ENCODE results near the gene LRRC10B. TPM values are rescaled to one million over a fixed set of nuclear protein-coding genes. Genes with fewer than 3 reads are reported as not detected.
"Not testable (repeated sequence)": the region's sequence is repeated elsewhere in the genome, so short reads cannot be mapped to it uniquely, and the experiment has no call there.

The LRRC10B gene
- total RNA-seq, 1 donor from 2014 or later = not detected

DNA sequence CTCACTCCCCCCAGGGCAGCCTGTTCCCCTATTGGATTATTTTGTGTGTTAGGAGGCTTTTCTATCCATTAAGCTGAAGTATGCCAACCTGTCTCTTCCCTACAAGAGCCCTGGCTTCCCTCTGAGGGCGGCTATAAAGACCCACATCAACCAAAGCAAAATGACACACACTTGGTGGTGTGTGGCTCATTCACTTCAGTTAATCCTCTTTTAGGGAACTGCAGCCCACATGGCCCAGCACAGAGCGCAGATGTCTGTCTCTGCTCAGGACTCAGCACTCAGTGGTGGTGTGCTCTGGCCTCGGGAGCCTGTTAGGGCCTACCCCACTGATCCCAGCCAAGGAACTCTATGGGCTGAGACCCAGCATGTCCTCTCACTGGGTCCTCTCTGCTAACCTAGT is 32.2 kb upstream of the LRRC10B start:
- Mint-ChIP-seq H3K4me1 (peaks cover 33% of the 10 kb centered on the region), H3K4me3 (no peak overlapping the region), H3K27ac (no peak overlapping the region), H3K36me3 (peaks cover 5% of the 10 kb centered on the region), H3K9me3 (no peaks in the 10 kb centered on the region), H3K27me3 (ENCODE audit: insufficient read depth, low read depth) (peaks cover 9% of the 10 kb centered on the region)
- Histone ChIP-seq H2AFZ (replicated peaks) (no peak overlapping the region), H3K27me3 (peaks cover 7% of the 10 kb centered on the region), H3K9me3 (ENCODE audit: low read depth) (no peaks in the 10 kb centered on the region), H3K27ac (no peak overlapping the region), H3K79me2 (ENCODE audit: low read depth) (no peaks in the 10 kb centered on the region), H3K36me3 (no peaks in the 10 kb centered on the region), H3K9ac (no peak overlapping the region), H3K4me2 (no peak overlapping the region), H3K4me3 (no peak overlapping the region), H3F3A (ENCODE audit: low read depth) (peaks cover 18% of the 10 kb centered on the region), H4K20me1 (ENCODE audit: low read depth) (peaks cover 34% of the 10 kb centered on the region), H3K4me1 (peaks cover 21% of the 10 kb centered on the region)
- DNase-seq (ENCODE audit: low spot score) = no peak
- TF ChIP-seq EZH2phosphoT487 (IDR thresholded peaks at IDR 0.05) (no peak), EZH2 (IDR thresholded peaks at IDR 0.05) (no peak)
- TF ChIP-seq, protein P1, sequence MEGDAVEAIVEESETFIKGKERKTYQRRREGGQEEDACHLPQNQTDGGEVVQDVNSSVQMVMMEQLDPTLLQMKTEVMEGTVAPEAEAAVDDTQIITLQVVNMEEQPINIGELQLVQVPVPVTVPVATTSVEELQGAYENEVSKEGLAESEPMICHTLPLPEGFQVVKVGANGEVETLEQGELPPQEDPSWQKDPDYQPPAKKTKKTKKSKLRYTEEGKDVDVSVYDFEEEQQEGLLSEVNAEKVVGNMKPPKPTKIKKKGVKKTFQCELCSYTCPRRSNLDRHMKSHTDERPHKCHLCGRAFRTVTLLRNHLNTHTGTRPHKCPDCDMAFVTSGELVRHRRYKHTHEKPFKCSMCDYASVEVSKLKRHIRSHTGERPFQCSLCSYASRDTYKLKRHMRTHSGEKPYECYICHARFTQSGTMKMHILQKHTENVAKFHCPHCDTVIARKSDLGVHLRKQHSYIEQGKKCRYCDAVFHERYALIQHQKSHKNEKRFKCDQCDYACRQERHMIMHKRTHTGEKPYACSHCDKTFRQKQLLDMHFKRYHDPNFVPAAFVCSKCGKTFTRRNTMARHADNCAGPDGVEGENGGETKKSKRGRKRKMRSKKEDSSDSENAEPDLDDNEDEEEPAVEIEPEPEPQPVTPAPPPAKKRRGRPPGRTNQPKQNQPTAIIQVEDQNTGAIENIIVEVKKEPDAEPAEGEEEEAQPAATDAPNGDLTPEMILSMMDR (IDR thresholded peaks at IDR 0.05) = no peak

DNA sequence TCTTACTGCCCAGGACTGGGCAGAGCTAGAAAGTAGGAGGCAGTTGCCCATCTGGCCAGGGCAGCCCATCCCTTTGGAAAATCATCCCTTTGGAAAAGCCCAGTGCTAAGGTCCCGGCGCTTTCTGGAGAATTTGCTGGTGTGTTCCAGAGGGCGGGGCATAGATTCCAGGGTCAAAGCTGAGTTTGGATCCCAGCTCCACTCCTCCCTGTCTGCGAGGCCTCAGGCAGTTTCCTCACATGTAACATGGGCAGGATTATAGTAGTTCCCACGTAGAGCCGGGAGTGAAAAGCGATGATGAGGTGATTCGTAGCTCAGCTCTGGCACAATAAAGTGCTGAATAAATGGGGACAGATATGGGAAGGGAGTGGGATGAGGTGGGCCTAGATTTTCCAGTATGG is 31.4 kb upstream of the LRRC10B start:
- peaks cover 40% of the 10 kb centered on the region for H4K20me1 ChIP-seq (ENCODE audit: low read depth)
- H3F3A ChIP-seq (ENCODE audit: low read depth) = peaks cover 19% of the 10 kb centered on the region
- no peak overlapping the region for H3K27ac Mint-ChIP-seq
- H2AFZ ChIP-seq (replicated peaks) = no peak overlapping the region
- H3K9me3 ChIP-seq (ENCODE audit: low read depth) = no peaks in the 10 kb centered on the region
- no peak overlapping the region for H3K9ac ChIP-seq
- H3K27me3 ChIP-seq = peaks cover 7% of the 10 kb centered on the region
- peaks cover 5% of the 10 kb centered on the region for H3K36me3 Mint-ChIP-seq
- H3K27ac ChIP-seq = no peak overlapping the region
- peaks cover 11% of the 10 kb centered on the region for H3K27me3 Mint-ChIP-seq (ENCODE audit: insufficient read depth, low read depth)
- peaks cover 40% of the 10 kb centered on the region for H3K4me1 Mint-ChIP-seq
- no peak overlapping the region for H3K4me3 ChIP-seq
- peaks cover 29% of the 10 kb centered on the region for H3K4me1 ChIP-seq
- H3K79me2 ChIP-seq (ENCODE audit: low read depth) = no peaks in the 10 kb centered on the region
- H3K36me3 ChIP-seq = no peaks in the 10 kb centered on the region
- TF ChIP-seq EZH2 (IDR thresholded peaks at IDR 0.05) = no peak
- TF ChIP-seq, protein P1 (IDR thresholded peaks at IDR 0.05) = no peak
- no peak for TF ChIP-seq EZH2phosphoT487 (IDR thresholded peaks at IDR 0.05)
- no peaks in the 10 kb centered on the region for H3K9me3 Mint-ChIP-seq
- H3K4me2 ChIP-seq = no peak overlapping the region
- no peak for DNase-seq (ENCODE audit: low spot score)
- H3K4me3 Mint-ChIP-seq = no peak overlapping the region

DNA sequence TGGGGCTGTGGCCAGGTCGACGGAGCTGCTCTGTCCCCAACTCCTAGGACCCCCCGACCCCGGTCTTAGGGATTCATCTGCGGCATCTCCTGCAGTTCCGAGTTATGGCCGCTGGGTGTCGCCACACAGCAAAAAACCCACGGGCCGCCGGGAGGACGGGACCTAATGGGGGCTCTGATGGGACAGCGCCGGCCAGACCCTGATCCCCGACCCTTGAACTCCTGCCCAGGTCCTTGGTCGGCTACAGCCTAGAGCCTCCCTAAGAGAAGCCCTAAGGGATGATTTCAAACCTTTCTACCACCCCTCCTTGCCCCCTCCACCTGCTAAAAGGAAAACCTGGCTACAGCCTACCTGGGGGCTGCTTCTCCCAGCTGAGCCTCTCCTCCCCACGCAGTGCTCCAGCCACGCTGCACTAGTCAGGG is 30.8 kb upstream of the LRRC10B start:
- Histone ChIP-seq H3K9me3 (ENCODE audit: low read depth) (no peaks in the 10 kb centered on the region), H3K9ac (no peak overlapping the region)

DNA sequence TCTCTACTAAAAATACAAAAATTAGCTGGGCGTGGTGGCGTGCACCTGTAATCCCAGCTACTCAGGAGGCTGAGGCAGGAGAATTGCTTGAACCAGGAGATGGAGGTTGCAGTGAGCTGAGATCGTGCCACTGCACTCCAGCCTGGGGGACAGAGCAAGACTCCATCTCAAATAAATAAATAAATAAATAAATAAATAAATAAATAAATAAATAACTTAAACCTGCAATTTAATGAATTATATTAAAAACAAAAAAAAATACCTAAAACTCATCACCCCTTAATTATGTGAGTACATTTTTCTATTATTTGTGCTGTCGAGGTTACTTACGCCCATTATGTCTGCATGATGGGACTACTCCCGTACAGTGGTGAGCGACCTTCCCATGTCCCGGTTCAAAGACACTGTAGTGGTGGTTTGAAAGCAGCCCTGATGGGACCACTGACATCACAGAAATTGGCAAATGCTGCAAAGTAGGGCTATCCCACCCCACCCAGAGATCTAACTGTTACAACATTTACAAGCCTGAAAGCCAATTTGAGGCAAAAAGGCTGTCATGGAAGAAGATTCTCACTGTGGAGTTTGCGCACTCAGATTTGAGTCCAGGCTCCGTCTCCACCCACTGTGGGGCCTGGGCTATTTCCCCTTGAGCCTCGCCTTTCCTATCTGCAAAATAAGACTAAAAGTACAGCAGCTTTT is 29.0 kb upstream of the LRRC10B start:
- not testable (repeated sequence) for H3K36me3 Mint-ChIP-seq; H3K36me3 ChIP-seq; H3K79me2 ChIP-seq (ENCODE audit: low read depth); H3K9me3 ChIP-seq (ENCODE audit: low read depth); H2AFZ ChIP-seq (replicated peaks); DNase-seq (ENCODE audit: low spot score); H3K27me3 ChIP-seq; H3K4me3 ChIP-seq; H3K9me3 Mint-ChIP-seq; H3K9ac ChIP-seq; H3K27ac ChIP-seq; H3K4me2 ChIP-seq
- H3K4me3 Mint-ChIP-seq = peak overlapping the region; percentile 55
- Histone ChIP-seq H3K4me1 (peaks cover 29% of the 10 kb centered on the region), H3F3A (ENCODE audit: low read depth) (peaks cover 15% of the 10 kb centered on the region), H4K20me1 (ENCODE audit: low read depth) (peaks cover 28% of the 10 kb centered on the region)
- H3K27me3 Mint-ChIP-seq (ENCODE audit: insufficient read depth, low read depth) = peaks cover 13% of the 10 kb centered on the region
- peaks cover 55% of the 10 kb centered on the region for H3K4me1 Mint-ChIP-seq
- H3K27ac Mint-ChIP-seq = peak overlapping the region; percentile 31

More for the DNA sequence above, 30.8 kb upstream of the LRRC10B start:
- H3K4me1 Mint-ChIP-seq = peaks cover 43% of the 10 kb centered on the region
- peaks cover 7% of the 10 kb centered on the region for H3K27me3 ChIP-seq
- no peak overlapping the region for H3K4me2 ChIP-seq
- H3K9me3 Mint-ChIP-seq = no peaks in the 10 kb centered on the region
- H3K36me3 Mint-ChIP-seq = peaks cover 5% of the 10 kb centered on the region
- H3K27me3 Mint-ChIP-seq (ENCODE audit: insufficient read depth, low read depth) = peaks cover 11% of the 10 kb centered on the region
- peaks cover 16% of the 10 kb centered on the region for H3F3A ChIP-seq (ENCODE audit: low read depth)
- peaks cover 32% of the 10 kb centered on the region for H3K4me1 ChIP-seq
- no peak overlapping the region for H3K27ac Mint-ChIP-seq
- peaks cover 37% of the 10 kb centered on the region for H4K20me1 ChIP-seq (ENCODE audit: low read depth)
- no peaks in the 10 kb centered on the region for H3K36me3 ChIP-seq
- no peak overlapping the region for H3K4me3 Mint-ChIP-seq
- no peak overlapping the region for H2AFZ ChIP-seq (replicated peaks)
- TF ChIP-seq EZH2 (IDR thresholded peaks at IDR 0.05) (no peak), EZH2phosphoT487 (IDR thresholded peaks at IDR 0.05) (no peak)
- TF ChIP-seq, protein P1 (IDR thresholded peaks at IDR 0.05) = peak; percentile 92
- no peaks in the 10 kb centered on the region for H3K79me2 ChIP-seq (ENCODE audit: low read depth)
- H3K4me3 ChIP-seq = no peak overlapping the region
- DNase-seq (ENCODE audit: low spot score) = peak; percentile 79
- no peak overlapping the region for H3K27ac ChIP-seq
